ENCODE measurements around the gene PROSER2.

- TF ChIP-seq, protein P1, sequence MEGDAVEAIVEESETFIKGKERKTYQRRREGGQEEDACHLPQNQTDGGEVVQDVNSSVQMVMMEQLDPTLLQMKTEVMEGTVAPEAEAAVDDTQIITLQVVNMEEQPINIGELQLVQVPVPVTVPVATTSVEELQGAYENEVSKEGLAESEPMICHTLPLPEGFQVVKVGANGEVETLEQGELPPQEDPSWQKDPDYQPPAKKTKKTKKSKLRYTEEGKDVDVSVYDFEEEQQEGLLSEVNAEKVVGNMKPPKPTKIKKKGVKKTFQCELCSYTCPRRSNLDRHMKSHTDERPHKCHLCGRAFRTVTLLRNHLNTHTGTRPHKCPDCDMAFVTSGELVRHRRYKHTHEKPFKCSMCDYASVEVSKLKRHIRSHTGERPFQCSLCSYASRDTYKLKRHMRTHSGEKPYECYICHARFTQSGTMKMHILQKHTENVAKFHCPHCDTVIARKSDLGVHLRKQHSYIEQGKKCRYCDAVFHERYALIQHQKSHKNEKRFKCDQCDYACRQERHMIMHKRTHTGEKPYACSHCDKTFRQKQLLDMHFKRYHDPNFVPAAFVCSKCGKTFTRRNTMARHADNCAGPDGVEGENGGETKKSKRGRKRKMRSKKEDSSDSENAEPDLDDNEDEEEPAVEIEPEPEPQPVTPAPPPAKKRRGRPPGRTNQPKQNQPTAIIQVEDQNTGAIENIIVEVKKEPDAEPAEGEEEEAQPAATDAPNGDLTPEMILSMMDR (IDR thresholded peaks at IDR 0.05; ENCODE audit: low read depth, low read length, poor library complexity, severe bottlenecking): no peak
- no peak for TF ChIP-seq EZH2phosphoT487 (IDR thresholded peaks at IDR 0.05; ENCODE audit: borderline replicate concordance, low read length)
Measured at GRCh38 chr10:11893749-11894278, 70.7 kb downstream of the PROSER2 start.
